GM19463 (cell line): Measurements from ENCODE around the gene CDC37L1.

ENCODE experiments used
- ATAC-seq: cut with Tn5 transposase; IDR thresholded peaks from one replicate; pipeline ENCODE4 v1.9.1; 2021; ENCODE audit warnings: mild to moderate bottlenecking, moderate library complexity; ENCODE audit not compliant: unreplicated experiment

The CDC37L1 gene

DNA sequence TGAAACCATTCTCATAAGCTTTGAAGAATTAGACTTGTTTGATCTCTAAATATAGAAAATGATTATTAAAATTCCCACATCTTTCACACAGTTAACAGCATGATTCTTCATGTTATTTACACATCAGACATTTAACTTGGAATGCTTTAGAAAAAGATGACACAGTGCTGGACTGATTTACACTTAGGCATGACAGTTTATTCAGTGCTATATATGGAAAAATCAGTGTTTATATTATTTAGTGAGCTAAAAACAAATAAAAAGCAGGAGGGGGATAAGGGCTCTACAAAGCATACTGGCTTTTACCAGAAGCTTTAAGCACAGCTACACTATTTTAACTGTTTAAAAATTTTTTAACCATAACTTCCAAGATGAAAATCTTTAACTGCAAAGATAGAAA, 30.0 kb downstream of the CDC37L1 start:
- no peak for ATAC-seq

DNA sequence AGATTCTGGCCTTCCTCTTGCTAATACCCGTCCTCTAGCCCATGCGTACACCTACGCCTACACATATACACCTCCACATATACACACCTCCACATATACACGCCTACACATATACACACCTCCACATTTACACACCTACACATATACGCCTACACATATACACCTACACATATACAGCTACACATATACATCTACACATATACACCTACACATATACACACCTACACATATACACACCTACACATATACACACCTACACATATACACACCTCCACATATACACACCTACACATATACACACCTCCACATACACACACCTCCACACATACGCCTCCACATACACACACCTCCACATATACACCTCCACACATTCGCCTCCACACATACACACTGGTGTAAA, 34.5 kb downstream of the CDC37L1 start:
- ATAC-seq = no peak

DNA sequence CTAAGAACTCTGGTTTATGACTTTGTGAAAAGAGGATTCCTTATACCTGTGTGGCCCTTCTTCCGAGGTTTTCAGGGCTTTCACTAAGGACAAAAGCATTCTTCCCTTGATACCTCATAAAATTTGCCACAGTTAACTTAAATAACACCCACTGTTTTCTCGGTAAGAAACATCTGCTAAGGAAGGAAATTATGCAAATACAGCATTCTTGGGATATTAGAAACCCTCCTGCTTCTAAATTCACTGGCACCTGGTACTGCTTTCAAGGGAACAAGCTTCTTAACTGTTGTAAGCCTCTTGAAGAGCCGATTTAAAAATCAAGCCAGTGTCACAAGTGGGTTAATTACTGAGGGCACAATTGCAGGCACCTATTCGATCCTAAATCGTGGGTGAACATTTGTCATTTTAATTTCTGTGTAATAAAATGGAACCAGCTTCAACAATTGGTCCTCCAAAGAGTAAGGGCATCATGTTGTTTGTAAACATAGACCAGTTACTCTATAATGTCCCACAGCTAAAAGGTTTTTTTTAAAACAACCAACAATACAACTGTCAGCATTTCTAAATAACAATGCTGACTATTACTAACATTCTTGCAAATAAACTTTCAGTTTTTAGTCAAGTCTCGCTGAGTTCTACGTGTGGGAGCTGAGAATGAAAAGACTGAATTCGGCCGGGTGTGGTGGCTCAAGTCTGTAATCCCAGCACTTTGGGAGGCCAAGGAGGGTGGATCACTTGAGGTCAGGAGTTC, 35.1 kb downstream of the CDC37L1 start:
- no peak for ATAC-seq

DNA sequence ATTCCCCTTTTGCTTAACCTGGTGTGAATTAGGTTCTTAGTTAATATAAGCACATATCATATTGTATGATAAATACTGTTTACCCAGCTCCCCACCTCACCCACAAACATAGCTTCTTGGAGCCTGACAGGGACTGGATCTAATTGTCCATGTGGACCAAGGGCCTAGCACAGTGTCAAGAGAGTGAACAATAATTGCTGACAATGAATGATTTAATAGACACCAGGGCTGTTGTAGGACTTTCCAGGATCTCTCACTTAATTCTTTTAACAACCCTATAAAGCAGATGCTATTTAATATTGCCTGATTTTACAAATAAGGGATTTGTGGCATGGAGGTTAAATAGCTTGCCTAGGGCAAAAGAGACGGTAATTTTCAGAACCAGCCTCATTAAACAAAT, 36.8 kb downstream of the CDC37L1 start:
- ATAC-seq = no peak

DNA sequence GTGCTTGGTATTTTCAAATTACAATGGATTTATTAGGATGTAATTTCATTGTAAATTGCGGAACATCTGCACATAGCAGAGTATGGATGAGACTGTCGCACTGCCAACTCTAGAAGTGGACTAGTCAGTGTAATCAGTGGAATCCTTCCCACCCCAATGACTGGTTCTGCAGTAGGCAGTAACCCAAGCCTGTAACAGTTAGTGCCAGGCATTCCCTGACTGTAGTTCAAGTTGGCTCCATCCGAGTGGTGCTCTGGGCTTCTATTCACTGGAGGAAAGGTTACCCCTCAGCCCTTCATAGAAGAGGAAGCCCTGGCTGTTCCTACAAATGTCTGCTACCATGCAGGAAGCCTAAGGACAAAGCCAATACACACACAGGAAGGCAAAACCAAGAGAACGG, 38.4 kb downstream of the CDC37L1 start:
- no peak for ATAC-seq

DNA sequence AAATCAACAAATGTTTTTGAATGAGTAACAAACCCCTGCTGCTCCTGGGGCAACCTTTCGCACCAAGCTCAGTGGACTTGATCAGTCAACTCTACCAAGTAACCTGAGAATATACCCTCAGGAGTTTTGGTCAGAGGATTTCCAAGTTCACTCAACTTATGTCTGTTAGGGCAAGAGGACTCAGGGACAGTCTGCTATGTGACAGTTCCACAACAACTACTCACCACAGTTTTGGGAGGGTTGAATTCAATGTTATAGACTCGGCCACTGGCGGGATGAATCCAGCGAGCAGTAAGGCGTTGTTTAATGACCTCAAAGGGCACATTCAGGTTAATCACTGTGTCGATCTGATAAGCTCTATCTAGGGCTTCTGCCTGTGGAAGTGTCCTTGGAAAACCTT, 39.5 kb downstream of the CDC37L1 start:
- ATAC-seq = no peak

DNA sequence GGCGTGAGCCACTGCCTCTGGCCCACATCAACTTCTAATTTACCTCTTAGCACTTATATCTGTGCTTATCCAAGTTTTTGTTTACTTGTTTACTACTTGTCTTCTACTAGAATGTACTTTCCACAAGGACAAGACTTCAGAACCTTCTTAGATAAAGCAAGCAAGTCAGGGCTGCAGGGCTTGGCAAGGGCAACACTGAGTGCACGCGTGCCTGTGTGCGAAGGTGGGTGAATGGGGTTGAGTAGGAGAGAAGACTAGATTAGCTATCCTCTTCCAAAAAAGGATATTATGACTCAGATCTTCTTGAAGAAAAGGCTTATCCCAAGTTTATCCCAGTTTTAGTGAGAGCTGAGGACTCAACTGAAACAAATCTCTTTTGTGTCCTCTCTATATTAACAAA, 42.4 kb downstream of the CDC37L1 start:
- no peak for ATAC-seq

DNA sequence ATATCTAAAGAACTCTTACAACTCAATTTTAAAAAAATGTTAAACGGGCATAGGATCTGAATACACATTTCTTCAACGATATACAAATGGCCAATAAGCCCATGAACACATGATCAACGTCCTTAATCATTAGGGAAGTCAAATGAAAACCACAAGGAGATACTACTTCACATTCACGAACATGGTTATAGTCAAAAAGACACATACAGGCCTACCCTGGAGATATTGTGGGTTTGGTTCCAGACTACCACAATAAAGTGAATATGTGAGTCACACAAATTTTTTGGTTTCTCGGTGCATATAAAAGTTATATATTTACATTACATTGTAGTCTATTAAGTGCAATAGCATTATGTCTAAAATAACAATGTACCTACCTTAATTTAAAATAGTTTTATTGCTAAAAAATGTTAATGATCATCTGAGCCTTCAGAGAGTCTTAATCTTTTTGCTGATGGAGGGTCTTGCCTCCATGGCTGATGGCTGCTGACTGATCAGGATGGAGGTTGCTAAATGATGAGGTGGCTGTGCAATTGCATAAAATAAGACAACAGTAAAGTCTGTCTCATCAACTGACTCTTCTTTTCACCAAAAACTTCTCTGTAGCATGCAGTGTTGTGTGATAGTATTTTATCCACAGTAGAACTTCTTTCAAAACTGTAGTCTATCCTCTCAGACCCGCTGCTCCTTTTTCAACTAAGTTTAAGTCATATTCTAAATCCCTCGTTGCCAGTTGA, 46.5 kb downstream of the CDC37L1 start:
- no peak for ATAC-seq

DNA sequence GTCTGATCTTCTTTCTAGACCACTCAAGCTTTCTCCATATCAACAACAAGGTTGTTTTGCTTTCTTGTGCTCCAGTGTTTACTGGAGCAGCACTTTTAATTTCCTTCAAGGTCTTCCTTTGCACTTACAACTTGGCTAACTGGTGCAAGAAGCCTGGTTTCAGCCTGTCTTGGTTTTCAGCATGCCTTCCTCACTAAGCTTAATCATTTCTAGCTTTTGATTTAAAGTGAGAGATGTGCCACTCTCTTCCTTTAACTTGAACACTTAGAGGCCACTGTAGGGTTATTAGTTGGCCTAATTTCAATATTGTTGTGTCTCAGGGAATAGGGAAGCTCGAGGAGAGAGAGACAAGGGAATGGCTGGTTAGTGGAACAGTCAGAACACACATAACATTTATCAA, 48.2 kb downstream of the CDC37L1 start:
- ATAC-seq = no peak

DNA sequence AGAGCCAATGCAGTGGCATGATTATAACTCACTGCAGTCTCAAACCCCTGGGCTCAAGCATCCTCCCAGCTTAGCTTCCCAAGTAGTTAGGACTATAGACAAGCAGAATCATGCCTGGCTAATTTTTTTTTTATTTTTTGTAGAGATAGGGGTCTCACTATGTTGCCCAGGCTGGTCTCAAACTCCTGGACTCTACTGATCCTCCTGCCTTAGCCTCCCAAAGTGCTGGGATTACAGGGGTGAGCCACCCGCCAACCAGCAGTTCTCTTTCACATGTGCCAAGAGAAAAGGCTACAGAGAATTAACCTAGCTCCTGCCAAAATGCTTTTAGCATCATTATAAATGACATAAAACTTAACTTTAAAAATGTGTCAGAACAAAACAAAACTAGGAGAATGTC, 53.5 kb downstream of the CDC37L1 start:
- no peak for ATAC-seq

DNA sequence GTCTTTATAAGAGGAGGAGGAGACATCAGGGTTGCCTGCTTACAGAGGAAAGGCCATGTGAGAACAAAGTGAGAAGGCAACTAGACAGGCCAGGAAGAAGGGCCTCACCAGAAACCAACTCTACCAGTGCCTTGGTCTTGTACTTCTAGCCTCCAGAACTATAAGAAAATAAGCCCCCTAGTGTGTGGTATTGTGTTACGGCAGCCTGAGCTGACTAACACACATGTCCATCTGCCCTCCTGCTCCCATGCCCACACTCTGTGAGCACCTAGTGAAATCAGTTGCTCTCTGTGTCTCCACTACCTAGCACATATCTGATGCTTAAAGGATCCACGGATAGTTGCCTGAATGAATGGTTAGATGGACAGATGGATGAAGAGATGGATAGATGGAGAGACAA, 54.8 kb downstream of the CDC37L1 start:
- no peak for ATAC-seq

DNA sequence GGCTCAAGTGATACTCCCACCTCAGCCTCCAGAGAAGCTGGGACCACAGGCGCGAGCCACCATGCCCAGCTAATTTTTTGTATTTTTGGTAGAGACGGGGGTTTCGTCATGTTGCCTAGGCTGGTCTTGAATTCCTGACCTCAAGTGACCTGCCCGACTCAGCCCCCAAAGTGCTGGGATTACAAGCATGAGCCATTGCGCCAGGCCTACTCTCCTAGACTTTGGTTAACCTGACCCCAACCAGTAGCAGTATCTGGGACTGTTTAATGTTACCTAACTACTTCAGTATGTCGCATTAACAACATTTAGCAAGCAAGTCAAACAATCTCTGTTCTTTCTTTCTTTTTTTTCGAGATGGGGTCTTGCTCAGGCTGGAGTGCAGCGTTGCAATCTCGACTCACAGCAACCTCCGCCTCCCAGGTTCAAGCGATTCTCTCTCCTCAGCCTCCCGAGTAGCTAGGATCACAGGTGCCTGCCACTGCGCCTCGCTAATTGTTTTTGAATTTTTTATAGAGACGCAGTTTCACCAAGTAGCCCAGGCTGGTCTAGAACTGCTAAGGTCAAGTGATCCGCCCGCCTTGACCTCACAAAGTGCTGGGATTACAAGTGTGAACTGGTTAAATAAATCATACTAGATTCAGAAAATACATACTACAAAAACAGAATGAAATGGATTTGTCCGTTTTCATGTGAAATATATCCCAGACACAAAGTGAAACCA, 59.7 kb downstream of the CDC37L1 start:
- no peak for ATAC-seq

DNA sequence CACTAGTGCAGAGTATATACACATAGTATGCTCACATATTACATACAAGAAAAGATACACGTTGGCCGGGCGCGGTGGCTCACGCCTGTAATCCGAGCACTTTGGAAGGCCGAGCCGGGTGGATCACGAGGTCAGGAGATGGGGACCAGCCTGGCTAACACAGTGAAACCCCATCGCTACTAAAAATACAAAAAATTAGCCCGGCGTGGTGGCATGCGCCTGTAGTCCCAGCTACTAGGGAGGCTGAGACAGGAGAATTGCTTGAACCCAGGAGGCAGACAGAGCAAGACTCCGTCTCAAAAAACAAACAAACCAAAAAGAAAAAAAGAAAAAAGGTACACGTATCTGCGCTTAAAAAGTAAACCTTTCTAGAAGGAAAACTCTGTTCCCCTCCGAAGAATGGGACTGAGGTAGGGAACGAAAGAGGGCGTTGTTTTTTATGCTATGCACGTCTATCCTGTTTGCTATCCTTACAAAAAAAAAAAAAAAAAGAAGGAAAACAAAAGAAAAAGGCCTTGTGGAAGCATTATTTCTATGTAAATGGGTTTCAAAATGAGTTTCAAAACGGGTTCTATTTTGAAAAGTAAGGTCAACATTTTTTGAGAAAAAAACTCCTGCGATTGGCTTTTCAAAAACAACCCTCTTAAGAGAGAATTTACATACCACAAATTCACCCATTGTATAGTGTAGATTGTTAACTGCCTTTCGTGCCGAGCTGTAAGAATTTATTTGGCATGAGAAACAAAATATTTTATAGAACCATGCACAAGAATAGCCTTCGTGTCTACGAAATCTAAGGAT, 60.4 kb downstream of the CDC37L1 start:
- ATAC-seq = no peak

DNA sequence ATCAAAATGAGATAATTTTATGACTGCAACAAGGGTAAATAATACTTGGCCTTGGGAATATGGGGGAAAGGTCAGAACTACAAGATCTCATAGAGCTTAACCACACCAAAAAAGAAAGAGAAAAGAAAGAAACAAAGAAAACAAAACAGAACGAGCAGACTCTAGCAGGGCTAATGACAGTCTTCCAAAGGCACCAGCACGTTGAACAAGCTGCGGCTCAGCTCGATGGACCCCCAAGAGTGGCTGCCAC, 60.9 kb downstream of the CDC37L1 start:
- ATAC-seq = no peak

DNA sequence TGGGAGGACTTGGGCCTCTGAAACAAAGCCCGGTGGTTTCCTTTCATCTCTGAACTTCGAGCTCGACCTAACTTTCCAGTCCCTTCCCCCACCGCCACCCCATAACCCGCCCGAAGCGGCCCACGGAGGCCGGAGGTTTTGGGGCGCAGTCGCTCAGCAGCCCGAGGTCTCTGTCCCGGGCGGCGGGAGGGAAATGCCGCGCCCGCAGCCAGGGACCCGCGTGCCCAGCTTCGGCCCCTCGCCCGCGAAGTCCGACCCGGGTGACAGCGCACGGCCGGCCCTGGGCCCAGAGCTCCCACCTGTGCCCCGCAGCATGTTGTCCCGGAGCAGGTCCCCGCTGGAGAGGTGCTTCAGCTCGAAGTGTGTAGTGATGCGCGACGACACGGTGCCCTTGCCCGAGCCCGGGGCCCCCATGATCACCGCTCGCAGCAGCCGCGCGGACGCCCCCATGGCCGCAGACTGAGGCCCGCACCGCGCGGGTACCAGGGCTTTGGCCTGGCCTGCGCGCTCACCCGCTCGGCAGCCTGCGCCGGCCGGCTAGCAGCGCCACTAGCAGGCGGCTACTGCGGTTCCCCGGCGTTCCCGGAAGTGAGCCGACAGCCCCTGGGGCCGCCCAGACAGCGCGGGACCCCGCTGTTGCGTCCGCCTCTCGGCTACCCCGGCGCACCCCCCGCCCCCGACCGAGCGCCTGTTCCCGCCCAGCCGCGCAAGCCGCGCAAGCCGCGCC, 61.4 kb downstream of the CDC37L1 start, which contains the start of gene AK3:
AK3 (minus strand) TSS at position 565 of the 727 bp plus-strand sequence; CDS start at position 450, 115 bp downstream.
- peak; percentile 89 for ATAC-seq

DNA sequence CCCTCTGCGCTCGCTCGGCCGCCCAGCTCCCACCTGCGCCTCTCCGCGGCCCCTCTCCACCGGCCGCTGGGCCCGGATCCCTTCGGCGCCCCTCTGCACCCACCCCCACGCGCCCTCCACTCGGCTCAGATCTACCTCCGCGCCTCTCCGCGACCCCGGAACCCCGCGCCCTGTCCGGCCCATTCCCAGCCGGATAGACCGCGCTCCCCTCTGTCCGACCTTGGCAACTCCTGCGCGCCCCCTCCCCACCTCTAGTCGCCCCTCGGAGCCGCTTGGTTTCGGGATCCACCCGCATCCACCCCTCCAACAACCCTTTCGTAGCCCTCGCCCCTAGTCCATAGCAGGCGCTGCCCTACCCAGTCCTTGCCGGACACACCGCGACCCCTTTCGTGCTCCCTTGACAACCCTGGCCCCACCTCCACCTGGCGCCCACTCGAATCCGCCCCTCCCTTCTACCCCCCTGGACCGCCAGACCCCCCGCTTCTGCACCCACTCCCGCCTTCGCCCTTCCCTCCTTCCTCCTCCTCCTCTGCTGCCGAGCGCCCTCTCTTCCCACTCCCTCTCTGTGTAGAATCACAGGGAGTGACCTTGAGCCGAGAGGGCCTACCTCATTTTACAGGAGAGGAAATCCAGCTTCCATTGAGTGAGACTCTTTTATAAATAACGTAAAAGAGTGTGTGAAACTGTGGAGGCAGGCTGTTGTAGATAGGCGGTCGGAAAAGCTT, 62.2 kb downstream of the CDC37L1 start:
- no peak for ATAC-seq

DNA sequence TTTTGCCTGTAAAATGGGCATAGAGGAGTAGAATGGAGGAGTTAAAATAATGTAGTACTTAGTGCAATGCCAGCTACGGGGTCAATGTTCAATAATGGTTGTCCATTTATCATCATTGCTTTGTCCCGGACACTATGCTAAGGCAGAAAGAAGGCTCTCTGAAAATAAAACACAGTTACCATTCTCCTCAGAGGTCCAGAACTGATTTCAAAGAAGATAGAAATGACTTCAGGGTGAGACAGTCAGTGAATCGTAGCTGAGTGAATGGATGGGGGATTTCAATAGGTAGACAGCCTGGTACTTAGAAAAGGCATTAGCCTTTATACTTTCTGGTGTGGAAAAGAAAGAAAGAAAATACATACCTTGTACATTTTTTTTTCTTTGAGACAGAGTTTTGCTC, 62.9 kb downstream of the CDC37L1 start:
- no peak for ATAC-seq

DNA sequence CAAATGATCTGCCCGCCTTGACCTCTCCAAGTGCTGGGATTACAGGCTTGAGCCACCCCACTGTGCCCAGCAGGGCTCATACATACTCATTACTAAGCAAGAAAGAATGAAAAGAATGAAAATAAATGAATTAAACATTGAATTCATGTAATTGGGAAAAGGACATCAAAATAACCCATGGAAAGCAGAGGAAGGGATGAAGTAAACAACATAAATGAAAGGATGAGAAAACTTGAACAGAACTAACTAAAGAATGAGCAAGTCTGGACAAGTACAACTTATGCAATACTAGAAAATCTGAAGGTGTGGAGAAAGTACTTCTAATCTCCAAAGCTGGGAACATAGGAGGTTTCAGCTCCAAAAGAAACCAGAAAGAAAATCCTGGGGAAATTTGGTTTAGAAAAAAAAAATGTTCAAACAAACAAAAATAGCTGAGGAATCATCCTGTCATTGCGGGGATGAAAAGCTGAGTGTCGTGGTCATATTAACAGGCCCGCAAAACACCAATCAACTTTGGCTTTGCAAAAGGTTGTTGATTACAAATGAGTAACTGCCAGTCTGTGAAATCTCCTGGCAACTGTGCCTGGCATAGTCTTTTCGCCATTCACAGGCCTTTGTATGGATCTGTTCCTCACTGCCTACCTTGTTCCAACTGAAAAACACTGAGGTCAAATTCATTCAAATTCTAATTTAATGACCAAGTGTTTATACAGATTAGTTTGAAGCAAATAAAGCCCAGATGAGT, 63.9 kb downstream of the CDC37L1 start:
- ATAC-seq = no peak

DNA sequence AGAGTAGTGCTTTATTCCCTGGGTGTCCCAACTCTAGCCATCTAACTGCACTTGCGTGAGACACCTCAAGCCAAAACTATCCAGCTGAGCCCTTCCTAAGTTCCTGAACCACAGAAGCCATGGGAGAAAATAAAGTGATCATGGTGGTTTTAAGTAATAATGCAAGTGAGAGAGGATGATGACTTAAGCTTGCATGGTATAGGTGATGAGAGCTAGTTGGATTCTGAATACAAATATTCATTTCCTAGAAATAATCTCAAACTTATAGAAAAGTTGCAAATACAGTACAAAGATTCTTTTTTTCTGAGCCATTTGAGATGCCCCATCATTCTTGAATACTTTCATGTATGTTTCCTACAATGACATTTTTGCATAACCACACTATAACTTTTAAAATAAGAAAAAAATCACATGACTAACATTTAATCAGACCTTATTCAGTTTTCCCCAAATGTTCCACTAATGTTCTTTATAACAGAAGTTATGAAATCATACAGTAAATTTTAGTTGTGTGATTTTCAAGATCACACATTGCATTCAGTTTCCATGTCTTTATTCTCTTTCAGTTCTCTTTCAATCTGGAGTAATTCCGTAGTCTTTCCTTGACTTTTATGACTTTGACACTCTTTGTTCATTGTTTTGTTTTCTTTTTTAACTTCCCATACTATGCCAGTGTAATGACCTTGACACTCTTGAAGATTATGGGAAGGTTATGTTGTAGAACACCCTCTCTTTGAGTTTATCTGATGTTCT, 67.1 kb downstream of the CDC37L1 start:
- no peak for ATAC-seq
